ENCODE measurements around the gene PRKCH.

The PRKCH gene

DNA sequence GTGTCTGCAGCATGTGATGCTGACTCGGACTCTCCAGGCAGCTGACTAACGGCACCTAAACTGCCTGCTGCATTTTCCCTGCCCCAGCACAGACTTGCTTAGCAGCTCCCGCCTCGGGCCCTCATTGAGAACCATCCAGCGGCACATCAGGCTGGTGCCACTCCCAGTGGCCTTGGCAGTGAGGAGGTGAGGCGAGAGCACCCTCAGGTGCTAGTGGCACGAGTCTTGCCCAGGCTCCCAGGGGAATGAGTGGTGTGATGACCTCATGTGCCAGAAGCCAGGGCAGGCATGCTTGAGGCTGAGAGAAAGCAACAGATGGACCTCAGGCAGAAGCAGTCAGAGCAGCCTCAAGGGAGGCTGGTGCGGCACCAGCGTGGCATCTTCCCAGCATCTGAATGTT lies 60.2 kb downstream of the PRKCH start:
- no peak overlapping the region for H3K27ac ChIP-seq (ENCODE audit: low read length, poor library complexity, severe bottlenecking)
- H3K23ac ChIP-seq (ENCODE audit: low read length in 2 of 2): no peak overlapping the region
- WGBS: 87% methylated on average over 9 of the region's 9 CpGs
- H3K18ac ChIP-seq (ENCODE audit: low read depth in 1 of 2, low read length in 2 of 2): no peak overlapping the region
- no peak overlapping the region for H2AK5ac ChIP-seq (ENCODE audit: low read length, severe bottlenecking)
- no peak overlapping the region for H2BK12ac ChIP-seq (ENCODE audit: low read length in 2 of 2)
- no peaks in the 10 kb centered on the region for H3K36me3 ChIP-seq (ENCODE audit: control insufficient read depth in 1 of 2, insufficient read depth in 2 of 2, low read depth in 1 of 2, low read length in 2 of 2)
- H3K14ac ChIP-seq (ENCODE audit: low read length in 2 of 2): peak overlapping the region in 1 of 2 experiments; percentile 38
- H3K4ac ChIP-seq (ENCODE audit: low read depth in 1 of 2, low read length in 2 of 2): no peak overlapping the region
- H4K91ac ChIP-seq (ENCODE audit: low read length): no peak overlapping the region
- DNase-seq: no peak
- peaks cover 2% of the 10 kb centered on the region for H3K4me1 ChIP-seq (ENCODE audit: control insufficient read depth, insufficient read depth, low read depth, low read length)
- no peak overlapping the region for H2BK120ac ChIP-seq (ENCODE audit: low read depth, low read length)
- H3K79me1 ChIP-seq (replicated peaks; ENCODE audit: low read length, poor library complexity, severe bottlenecking): no peaks in the 10 kb centered on the region
- H4K8ac ChIP-seq (ENCODE audit: low read length): no peak overlapping the region
- H2AFZ ChIP-seq (ENCODE audit: low read depth, low read length): no peak overlapping the region
- no peak overlapping the region for H3K9ac ChIP-seq (ENCODE audit: low read length)
- H3K9me3 ChIP-seq (ENCODE audit: control insufficient read depth, low read length): peaks cover 6% of the 10 kb centered on the region
- H2BK15ac ChIP-seq (ENCODE audit: low read depth, poor library complexity, severe bottlenecking): no peak overlapping the region
- no peak overlapping the region for H2BK5ac ChIP-seq (ENCODE audit: low read depth, low read length, poor library complexity, severe bottlenecking)
- H3K27me3 ChIP-seq (ENCODE audit: control insufficient read depth in 1 of 2, insufficient read depth in 1 of 2, low read length in 2 of 2): peaks cover 7 to 83% of the 10 kb centered on the region in 2 experiments
- H3K4me2 ChIP-seq (ENCODE audit: low read length, poor library complexity, severe bottlenecking): no peak overlapping the region
- H3K4me3 ChIP-seq (ENCODE audit: insufficient read depth in 1 of 2, low read depth in 1 of 2, low read length in 2 of 2): no peak overlapping the region

DNA sequence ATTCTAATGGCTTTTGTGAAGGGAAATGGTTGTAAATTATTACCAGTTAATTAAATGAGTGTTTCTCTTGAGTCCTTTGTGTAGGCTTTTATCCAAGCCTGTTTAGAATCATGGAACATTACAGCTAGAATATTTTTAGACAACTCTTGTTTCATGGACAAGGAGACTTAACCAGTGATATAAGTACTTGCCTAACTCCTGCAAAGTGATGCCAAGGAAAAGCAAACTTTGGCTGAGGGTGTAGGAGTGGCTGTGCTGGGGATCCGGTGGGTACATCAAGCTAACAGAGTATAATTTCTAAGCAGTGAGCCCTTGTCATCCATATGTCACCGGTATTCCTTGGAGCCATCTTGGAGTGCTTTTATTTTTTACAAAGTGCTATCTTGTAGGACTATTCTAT lies 61.5 kb downstream of the PRKCH start:
- Histone ChIP-seq H3K14ac (ENCODE audit: low read length in 2 of 2) (no peak overlapping the region), H2BK15ac (ENCODE audit: low read depth, poor library complexity, severe bottlenecking) (no peak overlapping the region), H3K18ac (ENCODE audit: low read depth in 1 of 2, low read length in 2 of 2) (no peak overlapping the region), H2AFZ (ENCODE audit: low read depth, low read length) (no peak overlapping the region), H2BK5ac (ENCODE audit: low read depth, low read length, poor library complexity, severe bottlenecking) (no peak overlapping the region), H2AK5ac (ENCODE audit: low read length, severe bottlenecking) (no peak overlapping the region), H3K4me3 (ENCODE audit: insufficient read depth in 1 of 2, low read depth in 1 of 2, low read length in 2 of 2) (no peak overlapping the region), H3K27me3 (ENCODE audit: control insufficient read depth in 1 of 2, insufficient read depth in 1 of 2, low read length in 2 of 2) (peaks cover 7 to 83% of the 10 kb centered on the region in 2 experiments), H3K23ac (ENCODE audit: low read length in 2 of 2) (no peak overlapping the region), H3K27ac (ENCODE audit: low read length, poor library complexity, severe bottlenecking) (no peak overlapping the region), H3K4ac (ENCODE audit: low read depth in 1 of 2, low read length in 2 of 2) (no peak overlapping the region), H3K4me1 (ENCODE audit: control insufficient read depth, insufficient read depth, low read depth, low read length) (peaks cover 2% of the 10 kb centered on the region), H3K4me2 (ENCODE audit: low read length, poor library complexity, severe bottlenecking) (no peak overlapping the region), H4K91ac (ENCODE audit: low read length) (no peak overlapping the region), H2BK12ac (ENCODE audit: low read length in 2 of 2) (no peak overlapping the region), H3K9ac (ENCODE audit: low read length) (no peak overlapping the region), H4K8ac (ENCODE audit: low read length) (no peak overlapping the region), H3K79me1 (replicated peaks; ENCODE audit: low read length, poor library complexity, severe bottlenecking) (no peaks in the 10 kb centered on the region), H3K9me3 (ENCODE audit: control insufficient read depth, low read length) (no peaks in the 10 kb centered on the region), H3K36me3 (ENCODE audit: control insufficient read depth in 1 of 2, insufficient read depth in 2 of 2, low read depth in 1 of 2, low read length in 2 of 2) (no peaks in the 10 kb centered on the region), H2BK120ac (ENCODE audit: low read depth, low read length) (no peak overlapping the region)
- DNase-seq: no peak
- WGBS: 86% methylated on average over 1 of the region's 2 CpGs

GRCh38 chr14:61385002-61385685 lies 63.8 kb downstream of the PRKCH start:
- WGBS: 58% methylated on average over 6 of the region's 6 CpGs
- no peak overlapping the region for H3K9ac ChIP-seq (ENCODE audit: low read length)
- H3K27me3 ChIP-seq (ENCODE audit: control insufficient read depth in 1 of 2, insufficient read depth in 1 of 2, low read length in 2 of 2): peaks cover 7 to 61% of the 10 kb centered on the region in 2 experiments

GRCh38 chr14:61386173-61386772 lies 64.9 kb downstream of the PRKCH start:
- Histone ChIP-seq H3K4me2 (ENCODE audit: low read length, poor library complexity, severe bottlenecking) (no peak overlapping the region), H3K4ac (ENCODE audit: low read depth in 1 of 2, low read length in 2 of 2) (no peak overlapping the region)

More at GRCh38 chr14:61385002-61385685, 63.8 kb downstream of the PRKCH start:
- H2AK5ac ChIP-seq (ENCODE audit: low read length, severe bottlenecking): no peak overlapping the region
- H3K4me3 ChIP-seq (ENCODE audit: insufficient read depth in 1 of 2, low read depth in 1 of 2, low read length in 2 of 2): no peak overlapping the region
- H3K36me3 ChIP-seq (ENCODE audit: control insufficient read depth in 1 of 2, insufficient read depth in 2 of 2, low read depth in 1 of 2, low read length in 2 of 2): no peaks in the 10 kb centered on the region
- H3K4ac ChIP-seq (ENCODE audit: low read depth in 1 of 2, low read length in 2 of 2): no peak overlapping the region
- no peak overlapping the region for H4K91ac ChIP-seq (ENCODE audit: low read length)
- H3K23ac ChIP-seq (ENCODE audit: low read length in 2 of 2): no peak overlapping the region
- no peak overlapping the region for H2BK5ac ChIP-seq (ENCODE audit: low read depth, low read length, poor library complexity, severe bottlenecking)
- DNase-seq: no peak
- H4K8ac ChIP-seq (ENCODE audit: low read length): no peak overlapping the region
- H3K79me1 ChIP-seq (replicated peaks; ENCODE audit: low read length, poor library complexity, severe bottlenecking): no peaks in the 10 kb centered on the region
- H3K18ac ChIP-seq (ENCODE audit: low read depth in 1 of 2, low read length in 2 of 2): no peak overlapping the region
- H2BK120ac ChIP-seq (ENCODE audit: low read depth, low read length): no peak overlapping the region
- no peak overlapping the region for H2AFZ ChIP-seq (ENCODE audit: low read depth, low read length)
- no peaks in the 10 kb centered on the region for H3K9me3 ChIP-seq (ENCODE audit: control insufficient read depth, low read length)
- no peak overlapping the region for H3K4me2 ChIP-seq (ENCODE audit: low read length, poor library complexity, severe bottlenecking)
- no peak overlapping the region for H2BK15ac ChIP-seq (ENCODE audit: low read depth, poor library complexity, severe bottlenecking)
- H3K14ac ChIP-seq (ENCODE audit: low read length in 2 of 2): no peak overlapping the region
- no peak overlapping the region for H2BK12ac ChIP-seq (ENCODE audit: low read length in 2 of 2)
- H3K4me1 ChIP-seq (ENCODE audit: control insufficient read depth, insufficient read depth, low read depth, low read length): peaks cover 3% of the 10 kb centered on the region
- no peak overlapping the region for H3K27ac ChIP-seq (ENCODE audit: low read length, poor library complexity, severe bottlenecking)

More at GRCh38 chr14:61386173-61386772, 64.9 kb downstream of the PRKCH start:
- no peak overlapping the region for H4K91ac ChIP-seq (ENCODE audit: low read length)
- no peak overlapping the region for H2BK15ac ChIP-seq (ENCODE audit: low read depth, poor library complexity, severe bottlenecking)
- no peak overlapping the region for H2BK5ac ChIP-seq (ENCODE audit: low read depth, low read length, poor library complexity, severe bottlenecking)
- H2AK5ac ChIP-seq (ENCODE audit: low read length, severe bottlenecking): no peak overlapping the region
- 83% methylated on average over 9 of the region's 9 CpGs for WGBS
- no peak overlapping the region for H3K27ac ChIP-seq (ENCODE audit: low read length, poor library complexity, severe bottlenecking)
- H3K4me3 ChIP-seq (ENCODE audit: insufficient read depth in 1 of 2, low read depth in 1 of 2, low read length in 2 of 2): no peak overlapping the region
- H3K9ac ChIP-seq (ENCODE audit: low read length): no peak overlapping the region
- no peak overlapping the region for H2AFZ ChIP-seq (ENCODE audit: low read depth, low read length)
- no peak overlapping the region for H3K18ac ChIP-seq (ENCODE audit: low read depth in 1 of 2, low read length in 2 of 2)
- H4K8ac ChIP-seq (ENCODE audit: low read length): no peak overlapping the region
- peaks cover 3% of the 10 kb centered on the region for H3K4me1 ChIP-seq (ENCODE audit: control insufficient read depth, insufficient read depth, low read depth, low read length)
- H3K79me1 ChIP-seq (replicated peaks; ENCODE audit: low read length, poor library complexity, severe bottlenecking): no peaks in the 10 kb centered on the region
- no peak overlapping the region for H3K14ac ChIP-seq (ENCODE audit: low read length in 2 of 2)
- H3K9me3 ChIP-seq (ENCODE audit: control insufficient read depth, low read length): no peaks in the 10 kb centered on the region
- H3K23ac ChIP-seq (ENCODE audit: low read length in 2 of 2): no peak overlapping the region
- H3K36me3 ChIP-seq (ENCODE audit: control insufficient read depth in 1 of 2, insufficient read depth in 2 of 2, low read depth in 1 of 2, low read length in 2 of 2): no peaks in the 10 kb centered on the region
- H2BK120ac ChIP-seq (ENCODE audit: low read depth, low read length): no peak overlapping the region
- H3K27me3 ChIP-seq (ENCODE audit: control insufficient read depth in 1 of 2, insufficient read depth in 1 of 2, low read length in 2 of 2): peaks cover 7 to 49% of the 10 kb centered on the region in 2 experiments
- no peak overlapping the region for H2BK12ac ChIP-seq (ENCODE audit: low read length in 2 of 2)
- DNase-seq: no peak

All from mesenchymal stem cell (in vitro differentiated cells and primary cell).